ENCODE measurements around the gene RSBN1.
"Not testable (repeated sequence)": the region's sequence is repeated elsewhere in the genome, so short reads cannot be mapped to it uniquely, and the experiment has no call there.

Gene RSBN1

DNA sequence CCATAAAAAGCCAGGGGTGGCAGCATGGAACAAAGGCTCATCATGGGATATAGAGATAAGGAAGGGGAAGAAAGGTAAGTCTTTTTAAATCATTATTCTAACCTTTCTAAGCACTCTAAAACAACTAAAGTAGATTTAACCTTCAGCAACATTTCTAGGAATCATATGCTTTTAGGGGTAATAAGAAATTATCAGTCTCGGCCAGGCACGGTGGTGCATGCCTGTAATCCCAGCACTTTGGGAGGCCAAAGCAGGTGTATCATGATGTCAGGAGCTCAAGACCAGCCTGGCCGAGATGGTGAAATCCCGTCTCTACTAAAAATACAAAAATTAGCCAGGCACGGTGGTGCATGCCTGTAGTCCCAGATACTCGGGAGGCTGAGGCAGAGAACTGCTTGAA is 32.7 kb downstream of the RSBN1 start:
- no peak for FAIRE-seq

DNA sequence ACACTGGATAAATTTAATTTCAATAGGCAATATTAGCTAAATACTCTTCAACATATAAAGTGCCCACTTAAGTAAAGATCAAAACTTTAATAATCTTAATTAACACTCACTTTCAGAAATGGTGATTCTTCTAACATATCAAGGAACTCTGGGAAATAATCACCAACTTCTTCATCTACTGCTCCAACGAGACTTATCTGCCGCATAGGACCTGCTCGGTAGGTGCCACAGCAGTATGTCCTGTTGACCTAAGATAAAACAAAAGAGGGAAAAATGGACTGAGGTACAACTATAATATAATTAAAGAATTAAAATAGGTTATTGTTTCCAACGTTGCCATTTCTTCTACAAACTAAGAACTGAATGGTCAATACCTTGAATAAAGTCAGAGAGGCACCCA is 34.7 kb downstream of the RSBN1 start:
- no peak for FAIRE-seq

GRCh38 chr1:113770031-113770430 is 42.2 kb downstream of the RSBN1 start:
- FAIRE-seq: no peak

DNA sequence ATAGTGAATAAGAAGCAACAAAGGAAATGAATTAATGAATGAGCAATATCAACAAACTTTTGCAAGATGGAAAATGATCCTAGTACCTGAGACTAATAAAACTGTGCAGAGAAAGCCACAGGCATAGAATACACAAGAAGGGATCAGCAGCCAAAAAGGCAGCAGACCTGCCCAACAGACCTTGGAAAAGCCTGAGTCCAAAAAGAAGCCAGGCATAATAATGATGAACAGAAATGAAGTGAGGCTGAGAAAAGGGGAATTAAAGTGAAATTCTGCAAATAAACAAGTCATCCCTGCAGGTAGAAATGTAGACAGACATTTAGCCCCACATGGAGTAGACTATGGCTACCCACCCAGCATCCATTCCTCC is 42.7 kb downstream of the RSBN1 start:
- no peak for FAIRE-seq

DNA sequence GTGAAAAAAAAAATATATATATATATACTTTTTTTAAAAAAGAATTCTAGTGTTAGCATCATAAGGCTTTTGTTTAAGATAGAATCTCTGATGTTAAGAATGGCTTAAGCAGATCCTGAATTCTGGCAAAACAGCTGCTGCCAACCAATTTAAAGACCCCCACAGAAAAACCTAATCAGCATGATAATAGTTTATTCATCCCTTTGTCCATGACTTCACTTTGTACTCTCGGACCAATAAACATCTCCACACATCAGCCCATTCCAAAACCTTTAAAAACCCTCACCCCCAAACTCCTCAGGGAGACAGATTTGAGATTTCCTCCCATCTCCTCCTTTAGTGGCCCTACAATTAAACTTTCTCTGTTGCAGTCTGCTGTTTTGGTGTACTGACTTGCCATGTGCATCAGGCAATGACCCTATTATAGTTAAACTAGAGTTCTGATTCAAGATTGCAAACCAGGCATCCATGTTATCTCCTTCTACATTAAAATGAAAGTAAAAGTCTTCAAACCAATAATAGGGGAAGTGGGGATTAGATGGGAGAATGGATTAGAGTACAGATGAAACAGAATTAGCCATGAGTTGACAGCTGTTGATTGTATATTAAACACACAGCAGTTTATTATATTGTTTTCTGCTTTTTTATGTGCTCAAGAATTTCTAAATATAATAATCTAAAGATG is 43.2 kb downstream of the RSBN1 start:
- no peak for FAIRE-seq

GRCh38 chr1:113765306-113766230 is 46.7 kb downstream of the RSBN1 start:
- FAIRE-seq: no peak

DNA sequence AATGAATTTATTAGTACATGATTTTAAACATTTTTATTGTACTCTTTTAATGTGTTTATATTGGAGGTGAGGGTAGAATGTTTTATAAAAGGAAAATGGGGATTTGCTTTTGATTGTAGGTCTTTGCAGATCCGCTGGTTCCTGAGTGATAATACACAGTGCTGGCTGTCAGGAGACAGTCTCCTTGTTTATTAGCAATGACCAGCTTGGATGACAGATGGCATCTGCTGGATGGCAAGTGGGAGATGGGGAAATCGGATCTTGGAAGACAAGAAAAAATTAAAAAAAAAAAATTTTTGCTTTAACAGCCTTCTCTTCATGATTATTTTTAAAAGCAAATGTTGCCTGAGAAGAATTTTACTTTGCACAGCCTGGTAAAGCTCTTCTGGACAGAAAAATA is 48.6 kb downstream of the RSBN1 start:
- FAIRE-seq: no peak

- FAIRE-seq: peak; percentile 51
Observed at GRCh38 chr1:113761937-113762336, 50.3 kb downstream of the RSBN1 start.

- FAIRE-seq: no peak
Observed at GRCh38 chr1:113760102-113761080, 51.9 kb downstream of the RSBN1 start.

DNA sequence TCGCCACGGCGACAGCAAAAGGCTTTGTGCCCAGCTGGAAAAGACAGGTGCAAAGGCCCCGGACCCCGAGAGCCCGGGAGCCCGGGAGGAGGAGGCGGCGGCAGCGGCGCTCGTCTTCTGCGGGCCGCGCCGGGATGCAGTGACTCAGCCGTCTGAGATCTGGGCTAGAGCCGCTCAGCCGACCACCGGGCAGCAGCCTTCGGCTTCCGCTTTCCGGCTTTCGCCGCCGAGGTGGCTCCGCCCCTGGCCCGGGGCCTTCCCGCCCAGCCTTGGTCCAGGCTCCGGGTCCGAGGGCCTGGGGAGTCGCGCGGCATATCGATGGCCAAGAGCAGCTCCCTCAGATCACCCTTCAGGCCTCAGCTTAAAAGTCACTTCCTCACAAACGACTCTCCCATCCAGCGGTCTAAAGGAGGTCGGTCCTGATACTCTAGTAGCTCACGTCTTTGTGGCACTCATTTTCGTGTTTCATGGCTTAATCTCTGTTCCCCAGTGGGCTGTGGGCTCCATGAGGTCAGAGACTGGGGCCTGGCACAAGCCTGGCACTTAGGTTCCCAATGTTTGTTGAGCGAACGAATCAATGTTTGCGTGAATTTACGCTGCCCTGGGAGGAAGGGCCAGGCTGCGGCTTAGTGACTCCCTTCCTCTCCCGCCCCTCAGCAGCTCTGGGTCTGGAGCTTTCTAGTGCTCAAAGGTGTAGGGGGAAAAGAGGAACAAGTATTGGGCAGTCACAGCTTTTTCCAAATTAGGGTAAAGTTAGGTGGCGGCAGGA is 52.8 kb downstream of the RSBN1 start, which contains the start of gene PHTF1:
TSS of gene PHTF1 (minus strand) at position 154 of the 769 bp plus-strand sequence. CDS start 783 bp downstream, outside the sequence.
- FAIRE-seq: peak; percentile 8

- no peak for FAIRE-seq
Observed at GRCh38 chr1:113758631-113759332, 53.5 kb downstream of the RSBN1 start.

DNA sequence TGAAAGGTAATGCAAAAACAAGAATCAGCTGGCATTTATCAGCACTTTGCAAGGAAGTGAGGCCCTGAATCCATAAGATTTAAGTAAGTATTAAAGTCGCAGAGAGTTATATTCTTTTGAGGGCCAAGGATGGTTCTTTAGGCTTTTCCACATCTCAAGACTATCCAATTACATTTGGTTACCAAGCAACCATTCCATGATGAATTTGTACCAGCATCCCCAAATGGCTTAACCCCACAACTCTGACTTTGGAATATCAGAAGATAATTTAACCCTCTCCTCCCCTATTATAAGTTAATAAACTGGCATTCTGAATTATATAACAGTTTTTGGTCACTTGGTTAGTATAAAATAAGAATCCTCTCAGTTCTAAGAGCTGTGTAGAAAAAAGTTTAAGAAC is 55.8 kb downstream of the RSBN1 start:
- no peak for FAIRE-seq

- FAIRE-seq: not testable (repeated sequence)
Observed at GRCh38 chr1:113753333-113753732, 58.9 kb downstream of the RSBN1 start.

DNA sequence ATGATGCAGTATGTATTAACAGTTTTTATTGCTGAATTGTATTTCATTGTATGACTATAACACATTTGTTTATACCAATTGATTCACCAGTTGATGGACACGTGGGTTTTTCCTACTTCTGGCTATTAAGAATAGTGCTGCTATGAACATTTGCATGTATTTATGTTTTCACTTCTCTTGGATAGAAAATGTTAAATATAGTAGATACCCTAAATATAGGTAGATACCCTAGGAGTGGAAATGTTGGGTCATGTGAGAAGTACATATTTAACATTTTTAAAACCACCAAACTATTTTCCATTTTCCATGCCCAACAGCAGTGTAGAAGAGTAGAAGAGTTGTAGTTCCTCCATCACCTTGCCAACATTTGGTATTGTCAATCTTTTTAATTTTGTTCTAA is 60.8 kb downstream of the RSBN1 start:
- no peak for FAIRE-seq

DNA sequence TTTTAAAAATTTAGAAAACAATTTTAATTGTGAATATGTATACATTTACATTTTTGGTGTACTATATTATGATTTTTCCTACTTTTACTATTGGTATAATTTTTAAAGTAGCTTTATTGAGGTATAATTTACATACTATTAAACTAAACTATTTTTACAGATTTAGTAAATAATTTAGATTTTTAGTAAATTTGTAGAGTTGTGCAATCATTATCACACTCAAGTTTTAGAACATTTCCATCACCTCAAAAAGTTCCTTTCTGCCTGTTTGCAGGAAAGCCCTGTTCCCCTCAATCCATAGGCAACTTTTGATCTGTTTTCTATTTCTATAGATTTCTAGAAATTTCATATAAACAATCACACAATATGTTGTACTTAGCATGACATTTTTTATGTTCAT is 61.2 kb downstream of the RSBN1 start:
- no peak for FAIRE-seq

DNA sequence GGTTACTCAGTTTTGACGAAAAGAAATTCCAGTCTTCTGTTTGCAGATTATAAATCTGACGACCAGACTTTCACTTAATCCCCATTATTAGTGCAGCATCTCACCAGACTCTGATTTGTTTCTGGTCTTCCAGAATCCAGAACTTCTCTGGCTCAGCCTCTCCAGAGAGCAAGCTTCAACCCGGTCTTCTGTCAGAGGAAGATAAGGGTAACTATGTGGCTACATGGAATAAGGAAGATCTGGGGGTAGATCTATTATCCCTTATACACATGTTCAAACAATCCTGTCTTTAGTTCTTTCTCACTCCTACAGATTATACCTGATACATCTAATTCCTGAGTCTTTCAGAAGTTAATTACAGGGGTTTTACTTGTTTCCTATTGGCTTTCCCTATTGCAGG is 62.9 kb downstream of the RSBN1 start:
- no peak for FAIRE-seq

GRCh38 chr1:113747376-113747775 is 64.9 kb downstream of the RSBN1 start:
- no peak for FAIRE-seq

DNA sequence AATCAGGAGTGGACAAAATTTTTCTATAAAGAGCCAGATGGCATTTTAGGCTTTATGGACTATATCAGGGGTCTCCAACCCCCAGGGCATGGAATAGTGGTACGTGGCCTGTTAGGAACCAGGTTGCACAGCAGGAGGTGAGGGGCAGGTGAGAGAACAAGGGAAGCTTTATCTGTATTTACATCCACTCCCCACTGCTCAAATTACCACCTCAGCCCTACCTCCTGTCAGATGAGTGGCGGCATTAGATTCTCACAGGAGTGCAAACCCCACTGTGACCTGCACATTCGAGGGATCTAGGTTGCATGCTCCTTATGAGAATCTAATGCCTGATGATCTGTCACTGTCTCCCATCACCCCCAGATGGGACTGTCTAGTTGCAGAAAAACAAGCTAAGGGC is 66.9 kb downstream of the RSBN1 start:
- no peak for FAIRE-seq

- no peak for FAIRE-seq
Observed at GRCh38 chr1:113744114-113744513, 68.2 kb downstream of the RSBN1 start.

DNA sequence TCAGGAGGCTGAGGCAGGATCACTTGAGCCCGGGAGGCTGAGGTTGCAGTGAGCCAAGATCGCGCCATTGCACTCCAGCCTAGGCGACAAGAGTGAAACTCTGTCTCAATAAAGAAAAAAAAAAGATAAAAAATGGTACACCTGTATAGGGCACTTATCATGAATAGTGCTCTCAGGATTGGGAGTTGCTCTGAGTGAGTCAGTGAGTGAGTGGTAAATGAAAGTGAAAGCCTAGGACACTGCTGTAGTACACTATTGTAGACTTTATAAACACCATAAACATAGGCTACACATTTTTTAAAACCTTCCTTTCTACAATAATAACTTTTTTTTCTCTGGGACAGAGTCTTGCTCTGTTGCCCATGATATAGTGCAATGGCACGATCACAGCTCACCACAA is 69.8 kb downstream of the RSBN1 start:
- FAIRE-seq: no peak

DNA sequence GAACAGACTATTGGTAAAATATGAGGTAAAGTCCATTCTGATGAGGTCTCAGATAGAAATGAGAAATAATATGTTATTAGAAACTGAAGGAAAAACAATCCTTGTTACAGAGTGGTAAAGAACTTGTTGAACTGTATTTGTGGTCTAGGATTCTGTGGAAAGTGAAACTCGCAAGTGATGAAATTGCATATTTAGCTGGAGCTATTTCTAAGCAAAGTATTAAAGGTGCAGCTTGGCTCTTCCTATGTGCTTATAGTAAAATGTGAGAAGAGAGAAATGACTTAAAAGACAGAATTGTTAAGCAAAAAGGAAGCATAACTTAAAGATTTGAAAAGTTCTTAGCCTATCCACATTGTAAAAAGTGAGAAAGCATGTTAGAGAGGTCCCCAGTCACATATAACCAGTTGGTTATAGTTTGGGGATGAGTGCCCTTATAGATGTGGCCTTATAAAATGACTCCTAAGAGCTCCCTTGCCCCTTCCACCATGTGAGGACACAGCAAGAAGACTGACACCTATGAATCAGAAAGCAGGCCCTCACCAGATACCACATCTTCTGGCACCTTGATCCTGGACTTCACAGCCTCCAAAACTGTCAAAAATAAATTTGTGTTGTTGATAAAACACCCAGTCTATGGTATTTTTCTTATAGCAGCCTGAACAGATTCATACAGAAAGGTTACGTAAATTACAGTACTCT is 77.8 kb downstream of the RSBN1 start:
- no peak for FAIRE-seq
